COLO668 (cell line): ENCODE results near the gene NPDC1.

Source experiments
- DNase-seq: peaks from one replicate; lab custom pipeline; 2025; ENCODE audit not compliant: unreplicated experiment; lab: John Stamatoyannopoulos, UW

The NPDC1 gene

GRCh38 chr9:137014776-137015539, 31.0 kb downstream of the NPDC1 start:
- DNase-seq = no peak

- DNase-seq = no peak
Observed at GRCh38 chr9:137014166-137014565, 31.8 kb downstream of the NPDC1 start.

- no peak for DNase-seq
Observed at GRCh38 chr9:137013571-137013940, 32.4 kb downstream of the NPDC1 start.

- DNase-seq = no peak
Observed at GRCh38 chr9:137012694-137013570, 33.0 kb downstream of the NPDC1 start.

GRCh38 chr9:137011907-137012675, 33.9 kb downstream of the NPDC1 start:
- no peak for DNase-seq

GRCh38 chr9:137011156-137011555, 34.8 kb downstream of the NPDC1 start:
- DNase-seq = no peak

- DNase-seq = peak; percentile 87
Observed at GRCh38 chr9:137009938-137010732, 35.8 kb downstream of the NPDC1 start.

- DNase-seq = no peak
Observed at GRCh38 chr9:137009217-137009616, 36.8 kb downstream of the NPDC1 start.

GRCh38 chr9:137008312-137008711, 37.7 kb downstream of the NPDC1 start:
- DNase-seq = no peak

- no peak for DNase-seq
Observed at GRCh38 chr9:137007816-137008270, 38.1 kb downstream of the NPDC1 start.

- DNase-seq = peak; percentile 66
Observed at GRCh38 chr9:137007108-137007815, 38.7 kb downstream of the NPDC1 start.

GRCh38 chr9:137006116-137007003, 39.6 kb downstream of the NPDC1 start:
- no peak for DNase-seq

- peak; percentile 21 for DNase-seq
Observed at GRCh38 chr9:137004285-137004684, 41.7 kb downstream of the NPDC1 start.

- DNase-seq = no peak
Observed at GRCh38 chr9:137002646-137003041, 43.3 kb downstream of the NPDC1 start.

- no peak for DNase-seq
Observed at GRCh38 chr9:137001857-137002645, 43.9 kb downstream of the NPDC1 start.

- no peak for DNase-seq
Observed at GRCh38 chr9:137000177-137000930, 45.6 kb downstream of the NPDC1 start.

- peak; percentile 15 for DNase-seq
Observed at GRCh38 chr9:136997830-136998234, 48.1 kb downstream of the NPDC1 start.
